NCI-H526 treated with DMSO at 0.1 percent for 48 hours (cell line): ENCODE results near the gene NME9.

Experiments used
- DNase-seq: peaks from one replicate; lab custom pipeline; 2025; lab: John Stamatoyannopoulos, UW

The NME9 gene

DNA sequence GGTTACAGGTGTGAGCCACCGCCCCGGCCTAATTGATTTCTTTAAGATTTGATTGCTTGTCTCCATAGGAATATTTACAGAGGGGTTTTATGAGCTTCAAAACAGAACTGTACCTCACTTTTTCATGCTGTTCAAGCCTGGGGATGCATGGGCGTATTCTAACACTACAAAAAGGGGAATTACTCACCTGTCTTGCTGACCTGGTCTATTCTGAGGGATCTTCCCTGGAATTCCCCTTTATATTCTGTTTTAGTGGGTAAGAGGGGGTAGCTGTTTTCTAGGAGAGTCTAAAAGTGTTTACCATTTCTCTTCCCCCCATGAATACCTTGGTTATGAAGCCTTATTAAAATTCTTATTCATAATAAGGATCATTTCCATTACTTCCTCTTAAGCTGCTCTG lies 48.1 kb downstream of the NME9 start:
- no peak for DNase-seq

DNA sequence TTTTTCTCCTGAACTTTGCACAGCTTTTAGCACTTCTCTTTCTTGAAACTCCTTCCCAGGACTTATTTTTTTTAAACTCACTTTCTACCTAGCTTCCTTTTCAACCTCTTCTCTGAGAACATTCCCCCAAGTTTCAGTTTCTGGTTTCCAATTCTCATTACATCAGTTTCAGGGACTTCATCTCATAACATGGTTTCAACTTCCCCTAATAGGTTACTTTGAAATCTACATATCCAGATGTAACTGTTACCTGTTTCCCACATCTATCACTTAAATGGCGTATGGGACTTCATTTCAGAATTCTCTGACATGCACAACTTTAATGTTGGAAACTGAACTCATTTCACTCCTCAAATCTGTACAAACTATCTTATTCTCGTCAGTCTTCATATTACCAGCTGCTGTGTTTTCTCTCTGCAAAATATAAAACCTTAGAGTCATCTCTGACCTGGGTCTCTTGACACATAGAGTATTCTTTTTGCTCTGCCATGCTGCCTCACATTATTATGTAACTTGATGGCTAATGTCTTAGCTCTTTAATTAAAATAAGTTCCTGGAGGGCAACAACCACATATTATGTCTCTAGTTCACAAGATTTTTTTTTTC lies 58.4 kb downstream of the NME9 start:
- DNase-seq, result no peak

DNA sequence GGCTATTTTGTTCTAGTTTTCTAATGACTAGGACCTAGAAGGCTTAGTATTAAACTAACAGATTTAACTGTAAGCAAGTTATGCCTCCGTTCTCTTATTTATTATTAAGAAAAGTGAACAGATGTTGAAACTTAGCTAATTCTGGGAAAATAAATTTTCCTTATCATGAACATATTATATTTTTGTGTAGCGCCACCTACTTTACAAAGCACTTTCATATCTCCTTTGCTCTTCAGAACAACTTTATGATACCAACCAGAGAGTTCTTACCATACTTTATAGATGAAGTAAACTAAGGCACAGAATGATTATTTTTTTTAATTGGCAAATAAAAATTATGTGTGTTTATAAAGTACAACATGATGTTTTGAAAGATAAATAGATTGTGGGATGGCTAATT lies 59.4 kb downstream of the NME9 start:
- DNase-seq, result no peak

DNA sequence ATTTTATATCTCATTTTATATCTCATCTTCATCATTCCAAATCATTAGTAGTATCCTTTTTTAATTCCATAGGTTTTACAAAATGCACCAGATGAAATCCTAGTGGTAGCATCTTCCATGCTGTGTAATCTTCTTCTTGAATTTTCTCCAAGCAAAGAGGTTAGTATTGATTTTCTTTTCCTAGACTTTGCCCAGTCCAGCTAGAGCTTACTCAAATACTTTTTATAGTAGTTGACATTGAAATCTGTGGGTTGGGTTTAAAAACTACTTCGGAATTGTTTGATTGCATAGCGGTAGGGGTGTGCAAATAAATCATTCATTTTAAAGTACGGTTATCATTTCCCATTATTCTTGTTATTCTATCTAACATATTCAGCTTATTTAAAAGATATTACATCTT lies 62.6 kb downstream of the NME9 start:
- no peak for DNase-seq

DNA sequence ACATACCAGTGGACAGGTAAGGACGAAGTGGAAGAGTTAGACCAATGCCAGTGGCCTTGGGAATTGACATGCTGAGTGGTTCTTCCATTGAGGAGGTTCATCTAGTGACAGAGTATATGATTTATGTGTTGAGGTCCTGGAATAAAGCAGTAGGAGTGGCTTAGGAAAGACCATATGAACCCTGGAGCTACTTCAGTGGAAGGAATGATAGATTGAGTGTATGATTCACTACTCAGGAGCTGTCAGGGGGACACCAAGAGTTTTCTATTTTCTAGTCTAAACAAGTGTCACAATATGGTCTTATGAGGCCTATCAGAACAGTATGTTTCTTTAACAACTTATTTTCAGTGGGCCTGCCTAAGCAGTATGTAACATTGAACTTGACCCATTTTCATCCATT lies 63.9 kb downstream of the NME9 start:
- DNase-seq, result no peak

DNA sequence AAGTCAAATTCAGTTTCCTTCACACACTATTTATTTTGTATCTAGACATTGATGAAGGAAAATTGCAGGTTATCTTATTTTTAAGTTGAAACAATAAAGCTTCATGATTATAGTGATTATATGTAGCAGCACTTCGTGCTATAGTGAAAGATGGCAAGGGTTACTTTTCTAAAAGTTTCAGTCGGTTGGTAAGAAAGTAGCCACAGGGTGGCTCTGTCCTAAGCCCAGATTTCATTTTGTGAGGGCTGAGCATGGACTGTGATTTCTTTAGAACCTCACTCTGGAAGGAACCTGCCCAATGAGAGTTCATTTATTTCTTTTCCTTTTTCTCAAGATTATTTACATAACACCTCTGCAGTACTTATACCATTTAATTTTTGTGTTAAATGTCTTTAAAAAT lies 66.5 kb downstream of the NME9 start:
- DNase-seq, result no peak

DNA sequence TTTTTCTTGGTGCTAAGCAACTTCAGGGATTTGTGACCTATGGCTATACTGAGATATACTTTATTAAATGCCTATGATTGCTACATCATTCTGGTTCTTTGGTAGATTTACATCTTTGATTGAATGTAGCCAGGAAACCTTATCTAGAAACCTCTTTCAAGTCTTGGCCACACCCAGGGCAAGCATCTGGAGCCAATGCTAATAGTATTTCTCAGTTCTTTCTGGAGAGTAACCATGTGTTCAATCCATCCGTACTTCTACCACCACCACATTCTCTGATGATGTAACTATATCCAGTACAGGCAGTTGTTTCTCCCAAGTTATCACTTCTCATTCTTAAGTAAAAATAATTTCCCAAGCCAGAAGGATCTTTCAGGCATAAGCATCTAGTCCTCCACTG lies 69.0 kb downstream of the NME9 start:
- DNase-seq, result no peak

DNA sequence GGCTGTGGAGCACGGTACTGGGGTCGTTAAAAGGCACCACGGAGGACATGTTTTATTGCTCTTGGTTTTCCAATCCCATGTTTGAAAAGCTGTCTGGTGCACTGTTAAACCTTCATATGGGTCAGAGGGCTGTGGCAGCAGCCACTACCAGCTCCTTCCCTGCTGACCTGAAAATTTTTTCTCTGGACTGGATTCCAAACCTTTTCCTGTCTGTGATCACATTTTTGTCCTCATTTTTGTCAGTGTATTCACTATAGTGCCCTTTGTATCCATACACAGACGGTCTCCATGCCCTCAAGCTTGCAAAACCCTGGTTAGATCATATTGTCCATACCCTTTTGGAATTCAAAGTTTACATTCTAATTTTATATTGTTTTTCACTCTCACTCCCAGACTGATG lies 70.5 kb downstream of the NME9 start:
- no peak for DNase-seq

DNA sequence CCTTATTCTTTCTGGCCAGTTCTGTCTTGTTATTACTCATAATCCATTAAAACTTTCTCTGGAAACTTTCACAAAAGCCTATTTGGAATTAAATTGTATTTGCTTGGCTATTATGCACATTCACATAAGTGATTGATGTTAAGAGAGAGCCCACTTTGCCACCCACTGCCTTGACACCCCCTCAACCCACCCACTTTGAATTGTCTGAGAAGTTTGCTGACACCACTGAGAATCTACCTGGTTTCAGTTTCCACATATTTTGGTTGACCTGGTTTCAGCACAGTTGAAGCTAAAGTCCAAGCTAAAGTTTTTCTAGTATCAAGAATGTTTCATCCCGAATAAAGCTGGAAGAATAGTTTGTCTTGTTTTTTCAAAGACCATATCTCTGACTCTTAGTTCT lies 71.7 kb downstream of the NME9 start:
- no peak for DNase-seq

DNA sequence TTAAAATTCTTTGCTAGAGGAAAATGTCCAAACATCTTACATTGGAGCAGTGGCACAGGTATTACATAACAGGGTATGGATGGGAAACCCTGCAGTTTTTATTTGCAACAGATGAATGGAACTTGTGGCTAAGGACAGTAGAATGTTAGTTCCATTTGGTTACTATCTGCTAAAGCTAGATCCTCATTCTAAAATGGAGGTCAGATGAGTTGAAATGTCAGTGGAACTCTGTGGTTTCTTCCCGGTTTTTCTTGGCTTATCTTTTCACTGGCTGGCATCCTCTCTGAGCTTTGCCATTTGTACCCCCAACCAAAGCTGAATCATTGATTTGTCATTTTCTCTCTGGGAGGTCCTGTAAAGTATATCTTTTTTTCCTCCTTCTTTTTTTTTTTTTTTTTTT lies 73.6 kb downstream of the NME9 start:
- DNase-seq, result no peak

DNA sequence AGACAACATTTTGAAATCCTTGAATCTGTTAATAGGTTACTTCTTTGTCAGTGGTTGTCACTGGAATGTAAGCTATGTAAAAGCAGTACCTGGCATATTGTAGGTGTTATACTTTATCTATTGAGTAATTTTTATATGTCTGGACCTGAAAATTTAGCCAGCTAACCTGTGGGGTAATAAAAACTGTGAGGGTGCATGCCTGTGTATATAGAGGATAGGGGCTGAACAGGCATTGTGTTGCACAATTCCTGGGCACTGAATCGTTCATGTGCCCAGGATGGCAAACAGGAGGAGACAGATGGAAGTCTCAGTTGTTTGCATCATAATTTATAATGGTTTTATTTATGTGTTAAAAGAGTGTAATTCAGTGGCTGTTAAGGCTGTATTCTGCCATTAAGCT lies 75.4 kb downstream of the NME9 start:
- no peak for DNase-seq

DNA sequence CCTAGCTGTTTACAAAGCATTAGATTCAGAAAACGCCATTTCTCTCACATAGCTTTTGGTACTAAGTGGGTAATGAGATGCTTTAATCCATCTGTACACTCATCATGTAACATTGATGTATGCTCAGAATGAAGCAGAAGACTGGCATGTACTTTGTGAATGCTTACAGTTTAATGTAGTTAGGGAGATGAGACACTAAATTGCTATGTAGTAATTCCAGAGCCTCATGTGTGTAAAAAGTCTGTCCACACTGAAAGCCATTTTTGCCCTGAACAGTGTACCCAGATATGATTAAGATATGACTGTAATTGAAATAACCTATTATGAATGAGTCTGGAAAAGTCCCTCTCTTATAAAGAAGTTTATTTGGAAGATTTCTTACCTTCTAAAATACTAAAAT lies 76.0 kb downstream of the NME9 start:
- no peak for DNase-seq
